Nephron (organoid): ENCODE results near the gene CPN2.

Experiments used
- H3K27ac Mint-ChIP-seq, 3 experiments: 2 replicates each; pipeline ENCODE4 v1.8.0; 2020; ENCODE audit warnings: mixed read lengths in 3 of 3, mild to moderate bottlenecking in 2 of 3, moderate library complexity in 1 of 3
- H3K27me3 Mint-ChIP-seq: 2 replicates; pipeline ENCODE4 v1.8.0; 2021; ENCODE audit warnings: low read depth, mild to moderate bottlenecking, moderate library complexity, mixed read lengths
- H3K36me3 Mint-ChIP-seq: 2 replicates; pipeline ENCODE4 v1.8.0; 2020; ENCODE audit warnings: low read depth, mixed read lengths
- H3K4me1 Mint-ChIP-seq: 2 replicates; pipeline ENCODE4 v1.8.0; 2020; ENCODE audit warnings: mixed read lengths
- H3K4me3 Mint-ChIP-seq, 3 experiments: 2 replicates each; pipeline ENCODE4 v1.8.0; 2020; ENCODE audit warnings: mild to moderate bottlenecking in 3 of 3, mixed read lengths in 3 of 3, moderate library complexity in 2 of 3
- H3K9me3 Mint-ChIP-seq: 2 replicates; pipeline ENCODE4 v1.8.0; 2020; ENCODE audit warnings: mixed read lengths
- TF ChIP-seq, protein P1 (sequence below), 3 experiments: fragments of 200-600 bp; sonication (generic); IDR thresholded peaks; one replicate each; pipeline ENCODE4 v1.5.0; 2021; ENCODE audit warnings: antibody characterized with exemption in 3 of 3; ENCODE audit not compliant: unreplicated experiment in 3 of 3

The CPN2 gene

DNA sequence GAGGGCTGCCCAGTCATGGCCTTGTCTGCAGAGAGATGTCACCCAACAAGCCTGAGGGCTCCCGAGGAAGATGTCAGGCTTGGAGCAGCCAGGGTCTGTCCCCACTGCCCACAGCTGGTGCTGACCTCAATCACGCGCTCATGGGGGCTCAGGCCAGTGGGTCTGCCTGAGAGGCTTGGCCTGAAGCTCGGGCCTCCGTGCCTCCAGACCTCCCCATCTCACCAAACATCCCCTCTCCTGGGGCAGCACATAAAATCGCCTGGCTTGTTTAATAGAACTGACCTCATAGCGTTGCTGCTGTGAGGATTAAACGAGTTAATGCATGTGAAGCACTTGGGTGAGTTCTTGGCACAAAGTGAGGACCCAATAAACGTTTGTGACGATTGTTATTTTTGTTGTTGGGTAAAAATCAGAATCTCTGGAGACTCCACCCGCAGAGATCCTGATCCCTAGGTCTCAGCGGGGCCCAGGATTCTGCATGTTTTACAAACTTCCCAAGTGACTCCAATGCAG is 14.9 kb upstream of the CPN2 start:
- H3K4me1 Mint-ChIP-seq, result peaks cover 29% of the 10 kb centered on the region
- H3K9me3 Mint-ChIP-seq, result no peaks in the 10 kb centered on the region
- H3K27me3 Mint-ChIP-seq, result peaks cover 71% of the 10 kb centered on the region
- H3K27ac Mint-ChIP-seq, result no peak overlapping the region
- no peak overlapping the region for H3K4me3 Mint-ChIP-seq
- TF ChIP-seq, protein P1, sequence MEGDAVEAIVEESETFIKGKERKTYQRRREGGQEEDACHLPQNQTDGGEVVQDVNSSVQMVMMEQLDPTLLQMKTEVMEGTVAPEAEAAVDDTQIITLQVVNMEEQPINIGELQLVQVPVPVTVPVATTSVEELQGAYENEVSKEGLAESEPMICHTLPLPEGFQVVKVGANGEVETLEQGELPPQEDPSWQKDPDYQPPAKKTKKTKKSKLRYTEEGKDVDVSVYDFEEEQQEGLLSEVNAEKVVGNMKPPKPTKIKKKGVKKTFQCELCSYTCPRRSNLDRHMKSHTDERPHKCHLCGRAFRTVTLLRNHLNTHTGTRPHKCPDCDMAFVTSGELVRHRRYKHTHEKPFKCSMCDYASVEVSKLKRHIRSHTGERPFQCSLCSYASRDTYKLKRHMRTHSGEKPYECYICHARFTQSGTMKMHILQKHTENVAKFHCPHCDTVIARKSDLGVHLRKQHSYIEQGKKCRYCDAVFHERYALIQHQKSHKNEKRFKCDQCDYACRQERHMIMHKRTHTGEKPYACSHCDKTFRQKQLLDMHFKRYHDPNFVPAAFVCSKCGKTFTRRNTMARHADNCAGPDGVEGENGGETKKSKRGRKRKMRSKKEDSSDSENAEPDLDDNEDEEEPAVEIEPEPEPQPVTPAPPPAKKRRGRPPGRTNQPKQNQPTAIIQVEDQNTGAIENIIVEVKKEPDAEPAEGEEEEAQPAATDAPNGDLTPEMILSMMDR (IDR thresholded peaks at IDR 0.05; ENCODE audit: unreplicated experiment in 3 of 3), result no peak
- H3K36me3 Mint-ChIP-seq, result no peaks in the 10 kb centered on the region

DNA sequence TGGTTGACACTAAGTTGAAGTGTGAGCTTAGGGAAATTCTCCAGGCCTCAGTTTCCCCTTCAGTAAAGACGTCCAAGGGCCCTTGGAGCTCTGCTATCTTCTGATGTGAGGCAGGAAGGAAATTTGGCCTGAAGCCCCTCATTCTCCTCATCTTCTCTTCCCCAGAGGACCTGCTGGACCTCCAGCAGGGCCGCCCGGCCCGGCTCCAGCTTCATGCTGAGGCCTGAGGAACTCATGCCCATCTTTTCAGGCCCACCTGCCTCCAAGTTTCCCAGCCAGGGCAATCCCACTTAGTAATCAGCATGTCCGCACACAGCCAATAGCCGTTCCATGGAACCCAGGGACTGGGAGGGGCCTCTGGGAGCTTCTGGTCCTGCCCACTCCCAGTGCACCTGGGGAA is 14.4 kb upstream of the CPN2 start:
- no peaks in the 10 kb centered on the region for H3K9me3 Mint-ChIP-seq
- TF ChIP-seq, protein P1 (IDR thresholded peaks at IDR 0.05; ENCODE audit: unreplicated experiment in 3 of 3), result no peak
- no peak overlapping the region for H3K27ac Mint-ChIP-seq
- peaks cover 67% of the 10 kb centered on the region for H3K27me3 Mint-ChIP-seq
- H3K36me3 Mint-ChIP-seq, result no peaks in the 10 kb centered on the region
- no peak overlapping the region for H3K4me3 Mint-ChIP-seq
- H3K4me1 Mint-ChIP-seq, result peaks cover 29% of the 10 kb centered on the region

DNA sequence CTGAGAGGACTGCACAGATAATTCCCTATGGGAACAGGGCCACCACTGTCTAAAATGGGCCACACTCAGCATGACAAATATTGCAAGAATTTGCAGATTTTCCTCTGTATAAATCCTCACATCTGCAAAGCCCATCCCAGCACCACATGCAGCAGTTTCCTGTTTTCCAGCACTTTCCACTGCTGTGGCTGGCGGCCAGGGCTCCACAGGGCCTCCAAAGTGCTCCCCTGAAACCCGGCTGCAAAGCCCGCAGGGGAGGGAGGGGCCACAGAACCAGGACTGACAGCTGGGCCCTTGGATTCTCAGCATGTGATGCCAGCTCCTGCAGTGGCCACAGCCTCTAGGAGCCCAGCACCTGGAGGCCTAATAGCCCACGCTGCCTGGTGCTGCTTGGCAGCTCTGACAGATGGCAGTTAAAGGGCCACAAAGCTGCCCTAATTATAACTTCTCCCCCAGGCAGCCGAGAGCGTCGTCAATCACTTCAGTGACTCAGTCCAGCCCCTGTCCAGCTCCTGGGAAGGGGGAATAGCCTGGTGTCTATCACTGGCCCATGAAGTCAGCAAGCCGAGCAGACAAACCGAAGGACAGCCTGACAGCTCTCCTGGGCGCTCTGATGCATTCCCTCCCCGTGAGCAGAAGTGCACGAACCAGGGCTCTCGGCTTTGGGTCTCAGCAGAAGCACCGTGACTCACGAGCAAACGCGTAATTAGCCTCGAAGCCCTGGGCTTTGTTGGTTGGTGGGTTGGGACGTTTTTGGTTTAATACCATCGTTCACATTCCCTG is 13.7 kb upstream of the CPN2 start:
- Mint-ChIP-seq H3K36me3 (no peaks in the 10 kb centered on the region), H3K9me3 (no peaks in the 10 kb centered on the region), H3K27me3 (peaks cover 61% of the 10 kb centered on the region), H3K4me1 (peaks cover 25% of the 10 kb centered on the region), H3K4me3 (no peak overlapping the region), H3K27ac (no peak overlapping the region)
- TF ChIP-seq, protein P1 (IDR thresholded peaks at IDR 0.05; ENCODE audit: unreplicated experiment in 3 of 3), result no peak

DNA sequence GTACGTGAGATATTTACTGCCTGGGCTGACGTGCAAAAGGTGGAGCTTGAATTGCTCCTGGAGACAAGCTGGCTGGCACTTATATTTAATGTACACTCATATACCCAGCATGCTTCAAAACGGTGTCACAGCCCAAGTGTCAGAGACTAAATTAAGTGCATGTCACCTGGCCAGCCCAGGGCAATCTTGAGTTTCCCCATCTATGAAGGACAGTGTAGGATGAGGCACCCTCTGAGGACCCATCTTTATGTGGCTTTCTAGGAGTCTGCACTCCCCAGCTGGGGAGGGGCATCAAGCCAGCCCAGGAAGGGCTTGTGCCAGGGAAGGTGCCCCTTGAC is 13.2 kb upstream of the CPN2 start:
- H3K36me3 Mint-ChIP-seq, result no peaks in the 10 kb centered on the region
- no peaks in the 10 kb centered on the region for H3K9me3 Mint-ChIP-seq
- TF ChIP-seq, protein P1 (IDR thresholded peaks at IDR 0.05; ENCODE audit: unreplicated experiment in 3 of 3), result no peak
- H3K27ac Mint-ChIP-seq, result no peak overlapping the region
- H3K4me3 Mint-ChIP-seq, result no peak overlapping the region
- peaks cover 23% of the 10 kb centered on the region for H3K4me1 Mint-ChIP-seq
- peaks cover 59% of the 10 kb centered on the region for H3K27me3 Mint-ChIP-seq

DNA sequence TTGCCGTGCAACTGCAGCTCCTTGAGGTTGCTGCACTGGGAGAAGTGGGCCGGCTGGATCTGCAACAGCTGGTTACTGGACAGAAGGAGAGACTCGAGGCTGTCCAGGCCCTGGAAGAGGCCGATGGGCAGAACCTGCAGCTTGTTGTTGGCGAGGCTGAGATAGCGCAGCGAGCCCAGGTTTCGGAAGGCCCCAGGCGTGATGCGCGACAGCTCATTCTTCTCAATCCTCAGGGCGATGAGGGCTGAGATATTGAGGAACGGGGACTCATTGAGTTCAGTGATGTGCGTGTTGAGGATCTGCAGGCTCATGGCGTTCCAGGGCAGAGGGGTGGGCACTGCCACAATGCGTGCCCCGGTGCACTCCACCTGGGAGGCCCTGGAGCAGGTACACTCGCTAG is 9.4 kb upstream of the CPN2 start:
- H3K9me3 Mint-ChIP-seq, result no peaks in the 10 kb centered on the region
- no peak overlapping the region for H3K4me3 Mint-ChIP-seq
- H3K4me1 Mint-ChIP-seq, result peaks cover 17% of the 10 kb centered on the region
- H3K27me3 Mint-ChIP-seq, result peaks cover 49% of the 10 kb centered on the region
- H3K27ac Mint-ChIP-seq, result no peak overlapping the region
- no peaks in the 10 kb centered on the region for H3K36me3 Mint-ChIP-seq
- TF ChIP-seq, protein P1 (IDR thresholded peaks at IDR 0.05; ENCODE audit: unreplicated experiment in 3 of 3), result no peak

DNA sequence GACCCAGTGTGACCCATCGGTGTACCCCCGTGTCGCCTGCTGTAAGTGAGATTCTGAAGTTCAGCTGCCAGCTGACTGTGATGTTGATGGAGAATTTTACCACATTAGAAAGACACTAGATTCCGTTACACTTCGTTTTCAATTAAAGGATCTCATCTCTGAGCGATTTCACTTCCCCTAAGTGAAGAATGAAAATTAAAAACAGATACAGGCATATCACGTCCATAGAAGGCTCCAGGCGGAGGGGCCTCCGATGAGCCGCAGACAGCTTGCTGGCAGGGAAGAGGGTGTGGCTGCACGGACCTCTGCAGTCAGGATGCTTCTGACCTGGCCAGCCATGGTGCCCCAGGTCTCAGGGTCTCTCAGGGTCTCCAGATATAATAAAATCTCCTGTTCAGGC is 6.6 kb upstream of the CPN2 start:
- no peaks in the 10 kb centered on the region for H3K36me3 Mint-ChIP-seq
- no peak overlapping the region for H3K4me3 Mint-ChIP-seq
- peaks cover 33% of the 10 kb centered on the region for H3K27me3 Mint-ChIP-seq
- H3K27ac Mint-ChIP-seq, result no peak overlapping the region
- H3K9me3 Mint-ChIP-seq, result no peaks in the 10 kb centered on the region
- TF ChIP-seq, protein P1 (IDR thresholded peaks at IDR 0.05; ENCODE audit: unreplicated experiment in 3 of 3), result no peak
- peaks cover 5% of the 10 kb centered on the region for H3K4me1 Mint-ChIP-seq
